GM19395 (cell line): Measurements from ENCODE around the gene UCHL5.

Experiments
- ATAC-seq: cut with Tn5 transposase; IDR thresholded peaks from one replicate; pipeline ENCODE4 v1.9.1; 2021; ENCODE audit warnings: mild to moderate bottlenecking, moderate library complexity; ENCODE audit not compliant: unreplicated experiment

The UCHL5 gene, protein sequence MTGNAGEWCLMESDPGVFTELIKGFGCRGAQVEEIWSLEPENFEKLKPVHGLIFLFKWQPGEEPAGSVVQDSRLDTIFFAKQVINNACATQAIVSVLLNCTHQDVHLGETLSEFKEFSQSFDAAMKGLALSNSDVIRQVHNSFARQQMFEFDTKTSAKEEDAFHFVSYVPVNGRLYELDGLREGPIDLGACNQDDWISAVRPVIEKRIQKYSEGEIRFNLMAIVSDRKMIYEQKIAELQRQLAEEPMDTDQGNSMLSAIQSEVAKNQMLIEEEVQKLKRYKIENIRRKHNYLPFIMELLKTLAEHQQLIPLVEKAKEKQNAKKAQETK

DNA sequence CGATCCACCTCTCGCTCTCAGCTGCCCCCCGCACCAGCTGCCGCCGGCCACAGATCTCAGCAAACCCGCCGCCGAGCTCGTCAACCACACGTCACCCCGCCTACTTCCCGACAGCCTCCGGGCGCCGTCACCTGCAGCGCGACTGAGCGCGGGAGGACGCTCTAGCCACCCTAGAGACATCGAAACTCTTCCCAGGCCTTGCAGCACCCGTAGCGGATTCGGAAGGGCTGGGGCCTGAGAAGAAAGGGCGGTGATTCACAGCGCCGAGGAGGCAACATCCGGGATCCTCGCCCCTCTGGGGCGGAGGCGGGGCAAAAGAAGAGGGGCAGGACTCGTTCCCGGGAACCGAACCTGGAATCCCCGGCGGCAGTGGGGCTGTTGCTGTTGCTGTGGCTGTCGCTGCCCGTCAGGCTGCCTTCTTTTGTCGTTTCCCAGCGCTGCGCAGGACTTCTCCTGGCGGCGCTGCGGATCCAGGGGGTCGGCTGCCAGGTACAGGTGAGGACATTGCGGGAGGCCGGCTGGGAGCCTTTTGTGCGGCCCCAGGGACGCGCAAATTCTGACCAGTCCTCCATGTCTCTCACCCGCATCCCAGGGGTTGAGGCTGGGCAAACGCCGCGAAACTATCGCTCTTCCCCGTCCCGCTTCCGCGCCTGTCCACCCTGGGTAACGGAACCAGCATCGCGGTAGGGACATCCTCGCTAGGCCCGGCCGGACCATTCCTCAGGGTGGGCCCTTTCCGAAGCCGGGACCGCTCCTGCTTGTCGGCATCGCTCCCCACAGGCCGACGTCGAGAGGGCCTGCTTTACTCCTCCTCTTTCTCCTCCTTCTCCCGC is at the start of gene UCHL5, which contains the start of gene RO60:
TSS of gene UCHL5 (minus strand) at position 79 of the 833 bp plus-strand sequence. CDS start 100 bp downstream, outside the sequence.
TSS of gene RO60 (plus strand) at position 331 of the 833 bp plus-strand sequence. CDS start 9,443 bp downstream, outside the sequence.
- peak; percentile 93 for ATAC-seq

DNA sequence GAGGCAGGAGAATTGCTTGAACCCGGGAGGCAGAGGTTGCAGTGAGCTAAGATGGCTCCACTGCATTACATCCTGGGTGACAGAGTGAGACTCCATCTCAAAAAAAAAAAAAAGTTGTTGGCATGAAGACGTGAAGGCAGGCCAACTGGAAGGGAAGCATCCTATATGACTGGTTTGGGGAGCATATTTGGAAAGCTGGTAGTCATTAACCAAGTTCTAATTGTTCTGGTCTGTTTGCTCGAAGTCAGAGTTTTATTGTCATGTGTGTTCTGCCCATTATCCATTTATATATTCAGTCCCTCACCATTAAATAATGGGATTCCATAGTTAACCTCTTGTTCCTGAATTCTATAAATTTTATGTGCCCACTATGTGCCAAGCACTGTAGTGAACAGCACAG is 49.3 kb upstream of the UCHL5 start:
- no peak for ATAC-seq

DNA sequence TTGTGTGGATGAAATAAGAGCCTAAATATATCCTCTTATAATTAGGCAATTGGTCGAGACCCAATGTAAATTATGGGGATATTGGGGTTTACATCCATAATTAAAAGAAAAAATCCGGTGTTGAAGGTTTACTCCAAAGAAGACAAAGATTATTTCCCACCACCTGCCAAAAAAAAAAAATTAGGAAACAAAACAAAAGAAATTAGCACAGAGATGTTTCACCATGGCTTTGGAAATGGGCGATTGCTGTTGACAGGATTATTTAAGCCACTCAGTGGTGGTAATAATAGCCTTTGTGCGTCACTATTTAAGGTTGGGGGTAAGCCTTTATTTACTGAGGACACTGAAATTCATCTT is 46.6 kb upstream of the UCHL5 start:
- ATAC-seq = no peak

DNA sequence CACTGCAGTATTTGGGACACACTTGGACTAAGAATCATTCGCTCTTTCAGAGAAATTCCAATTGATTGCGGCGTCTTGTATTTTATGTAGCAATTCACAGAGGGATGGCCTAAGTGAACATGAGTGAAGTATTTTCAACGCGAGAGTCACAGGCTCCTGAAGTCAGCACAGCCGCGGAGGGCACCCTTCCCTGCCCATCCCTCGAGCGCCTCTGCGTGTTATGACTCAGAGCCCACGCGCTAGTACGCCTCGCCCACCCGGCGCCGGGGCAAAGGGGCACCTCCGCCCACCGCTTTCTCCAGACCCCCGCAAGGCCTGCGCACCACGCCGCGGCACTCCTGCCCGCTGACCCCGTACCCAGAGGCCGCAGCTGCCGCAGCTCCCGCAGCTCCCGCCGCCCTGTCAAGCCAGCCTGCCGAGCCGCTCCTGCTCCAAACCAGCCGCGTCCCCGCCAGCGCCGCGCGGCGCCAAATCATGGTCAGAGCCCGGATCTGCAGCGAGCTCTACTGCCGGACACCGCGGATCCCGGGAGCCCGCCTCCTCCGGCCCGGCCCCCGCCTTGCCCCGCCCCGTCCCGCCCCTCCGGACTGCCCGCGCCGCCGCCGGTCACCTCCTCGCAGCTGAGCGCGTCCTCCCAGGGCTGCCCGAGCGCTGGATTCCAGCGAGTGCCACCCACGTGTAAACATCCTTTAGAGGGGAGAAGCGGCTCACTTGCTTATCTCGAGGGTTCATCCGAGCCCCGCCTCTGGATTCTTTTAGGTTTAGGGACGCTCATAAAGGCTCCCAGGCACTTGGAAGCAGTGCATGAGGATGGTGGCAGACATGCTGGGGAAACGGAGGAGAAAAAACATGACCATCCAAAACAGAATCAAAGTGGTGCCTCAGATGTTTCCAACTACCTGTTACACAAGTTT is 46.0 kb upstream of the UCHL5 start, which contains the start of gene GLRX2:
TSS of gene GLRX2 (minus strand) at position 508 of the 914 bp plus-strand sequence. CDS start at position 476, 32 bp downstream.
- ATAC-seq = peak; percentile 88

DNA sequence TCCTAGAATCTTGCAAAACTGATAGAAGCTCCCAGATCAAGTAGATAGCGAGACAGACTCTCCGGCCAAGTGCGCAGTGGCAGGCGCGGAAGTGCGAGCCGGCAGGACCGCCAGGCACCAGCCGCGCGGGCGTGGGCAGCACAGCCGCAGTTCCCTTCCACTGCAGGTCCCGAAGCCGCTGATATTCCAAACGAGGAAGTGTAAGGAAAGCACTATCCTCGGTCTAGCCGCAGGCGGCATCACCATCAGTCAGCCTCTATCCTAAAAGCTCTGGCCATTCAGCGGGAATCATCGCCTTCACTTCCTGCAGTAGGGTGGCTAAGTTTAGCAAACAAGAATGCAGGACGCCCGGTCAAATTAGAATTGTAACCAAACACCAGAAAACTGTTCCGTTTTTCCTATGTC is 45.3 kb upstream of the UCHL5 start:
- peak; percentile 49 for ATAC-seq

DNA sequence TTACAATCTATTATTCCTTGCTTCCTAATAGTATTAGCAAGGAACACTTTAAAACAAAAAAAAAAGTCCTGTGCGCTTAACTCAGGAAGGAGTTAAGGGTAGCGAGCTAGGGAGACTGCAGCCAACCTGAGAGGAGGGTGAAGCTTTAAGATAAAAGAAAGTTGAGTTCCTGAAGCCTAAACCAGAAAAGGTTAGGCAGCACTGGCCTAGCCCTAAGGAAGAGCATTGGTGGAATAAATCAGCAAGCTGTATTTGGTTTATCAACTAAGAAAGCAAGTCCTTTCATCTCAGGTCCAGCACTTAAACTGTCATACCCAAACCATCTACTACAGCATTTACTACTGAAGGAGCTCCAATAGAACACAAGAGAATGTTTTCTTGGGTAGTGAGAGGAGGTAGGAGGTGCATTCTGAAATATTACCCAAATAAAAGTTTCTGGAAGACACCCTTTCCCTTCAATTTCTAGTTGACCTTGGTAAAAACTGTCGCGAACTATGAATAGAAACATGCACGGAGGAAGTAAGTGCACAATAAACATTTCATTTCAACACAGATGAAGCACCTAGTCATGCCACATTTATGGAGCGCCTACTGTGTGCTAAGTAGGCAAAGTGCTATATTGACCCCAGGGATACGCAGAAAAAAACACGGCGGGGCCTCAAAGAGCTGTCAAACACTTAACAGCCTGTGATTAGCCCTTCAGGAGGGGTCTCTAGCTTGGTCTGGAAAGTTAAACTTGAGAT is 44.8 kb upstream of the UCHL5 start:
- ATAC-seq = peak; percentile 0

DNA sequence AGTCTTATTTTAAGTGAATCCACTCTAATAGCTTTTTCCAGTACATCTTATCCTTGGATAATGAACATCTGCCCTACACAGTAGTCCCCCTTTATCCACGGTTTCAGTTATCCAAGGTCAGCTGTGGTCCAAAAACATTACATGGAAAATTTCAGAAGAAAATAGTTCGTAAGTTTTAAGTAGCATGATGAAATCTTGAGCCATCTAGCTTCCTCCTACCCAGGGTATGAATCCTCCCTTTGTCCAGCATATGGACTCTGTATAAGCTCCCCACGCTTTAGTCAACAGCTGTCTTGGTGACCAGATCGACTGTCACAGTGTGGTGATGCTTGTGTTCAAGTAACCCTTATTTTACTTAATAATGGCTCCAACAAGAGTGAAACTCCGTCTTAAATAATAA is 43.5 kb upstream of the UCHL5 start:
- no peak for ATAC-seq

DNA sequence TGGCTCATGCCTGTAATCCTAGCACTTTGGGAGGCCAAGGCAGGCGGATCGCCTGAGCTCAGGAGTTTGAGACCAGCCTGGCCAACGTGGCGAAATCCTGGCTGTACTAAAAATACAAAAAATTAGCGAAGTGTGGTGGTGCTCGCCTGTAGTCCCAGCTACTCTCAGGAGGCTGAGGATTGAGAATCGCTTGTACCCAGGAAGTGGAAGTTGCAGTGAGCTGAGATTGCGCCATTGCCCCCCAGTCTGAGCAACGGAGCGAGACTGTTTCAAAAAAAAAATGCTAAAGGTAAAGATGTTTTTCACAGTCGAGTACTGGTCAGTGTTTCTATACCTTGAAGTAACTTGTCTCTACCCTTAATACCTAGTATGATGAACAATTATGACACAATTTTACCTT is 35.0 kb upstream of the UCHL5 start:
- no peak for ATAC-seq

DNA sequence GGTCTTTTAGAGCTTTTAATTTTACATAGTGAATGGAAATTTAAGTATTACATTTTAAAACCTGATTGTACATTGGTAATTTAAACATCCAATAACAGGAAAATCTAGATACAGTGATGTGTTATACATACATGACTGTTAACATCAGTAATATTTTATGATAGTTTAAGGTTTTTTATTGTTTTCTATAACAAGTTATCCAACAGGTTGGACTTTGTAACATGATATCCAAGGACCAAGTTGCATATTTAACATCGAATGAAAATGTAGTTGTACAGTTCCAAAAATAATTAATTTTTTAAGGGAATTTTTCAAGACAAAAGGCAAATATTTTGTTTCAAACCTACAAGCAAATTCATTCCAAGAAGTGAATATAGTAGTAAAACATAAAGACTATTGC is 31.7 kb upstream of the UCHL5 start:
- no peak for ATAC-seq

DNA sequence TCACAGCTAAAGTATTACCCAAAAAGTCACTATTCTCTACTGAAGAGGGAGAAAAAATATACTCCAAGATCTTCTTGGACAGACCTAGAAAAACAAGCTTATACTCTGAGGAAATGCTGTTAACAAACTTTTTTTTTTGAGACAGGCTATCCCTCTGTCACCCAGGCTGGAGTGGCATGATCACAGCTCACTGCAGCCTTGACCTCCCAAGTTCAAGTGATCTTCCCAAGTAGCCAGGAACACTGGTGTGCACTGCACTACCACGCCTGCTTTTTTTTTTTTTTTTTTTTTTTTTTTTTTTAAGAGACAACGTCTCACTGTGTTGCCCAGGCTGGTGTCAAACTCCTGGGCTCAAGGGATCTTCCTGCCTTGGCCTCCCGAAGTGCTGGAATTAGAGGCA is 28.7 kb upstream of the UCHL5 start:
- no peak for ATAC-seq

DNA sequence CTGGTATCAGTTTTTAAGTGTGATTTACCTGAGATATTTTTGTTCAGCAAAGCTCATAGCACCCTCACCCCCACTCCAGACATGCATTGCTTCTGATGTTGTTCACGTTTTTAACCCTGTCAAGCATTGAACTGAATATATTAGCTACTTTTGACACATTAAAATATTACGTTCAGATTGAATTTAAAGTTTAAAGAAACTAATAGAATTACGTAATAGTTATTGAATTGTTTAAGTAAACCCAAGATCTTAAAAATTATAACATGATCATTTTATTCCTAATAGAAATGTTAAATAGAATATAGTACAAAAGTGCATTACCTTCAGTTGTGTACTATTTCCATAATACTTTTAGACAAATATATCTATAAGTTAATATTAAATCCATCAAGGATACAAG is 27.2 kb upstream of the UCHL5 start:
- ATAC-seq = no peak

DNA sequence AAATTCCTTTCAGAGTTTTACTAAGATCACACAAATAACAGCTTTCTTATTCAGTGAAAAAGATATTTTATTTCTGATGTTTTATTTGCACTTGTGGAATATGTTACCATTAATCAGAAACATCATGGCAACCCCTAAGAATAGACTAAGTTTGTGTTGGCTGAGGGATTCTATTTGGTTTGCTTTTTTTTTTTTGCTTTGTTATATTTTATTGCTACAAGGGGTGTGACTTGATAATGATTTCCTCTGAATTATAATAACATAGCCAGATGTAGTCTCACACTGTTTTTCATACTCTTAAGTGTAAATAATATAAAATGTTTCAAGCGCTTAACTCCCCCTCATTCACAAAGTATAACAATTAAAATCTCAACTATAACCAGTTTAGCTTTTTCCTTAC is 26.1 kb upstream of the UCHL5 start:
- ATAC-seq = no peak

DNA sequence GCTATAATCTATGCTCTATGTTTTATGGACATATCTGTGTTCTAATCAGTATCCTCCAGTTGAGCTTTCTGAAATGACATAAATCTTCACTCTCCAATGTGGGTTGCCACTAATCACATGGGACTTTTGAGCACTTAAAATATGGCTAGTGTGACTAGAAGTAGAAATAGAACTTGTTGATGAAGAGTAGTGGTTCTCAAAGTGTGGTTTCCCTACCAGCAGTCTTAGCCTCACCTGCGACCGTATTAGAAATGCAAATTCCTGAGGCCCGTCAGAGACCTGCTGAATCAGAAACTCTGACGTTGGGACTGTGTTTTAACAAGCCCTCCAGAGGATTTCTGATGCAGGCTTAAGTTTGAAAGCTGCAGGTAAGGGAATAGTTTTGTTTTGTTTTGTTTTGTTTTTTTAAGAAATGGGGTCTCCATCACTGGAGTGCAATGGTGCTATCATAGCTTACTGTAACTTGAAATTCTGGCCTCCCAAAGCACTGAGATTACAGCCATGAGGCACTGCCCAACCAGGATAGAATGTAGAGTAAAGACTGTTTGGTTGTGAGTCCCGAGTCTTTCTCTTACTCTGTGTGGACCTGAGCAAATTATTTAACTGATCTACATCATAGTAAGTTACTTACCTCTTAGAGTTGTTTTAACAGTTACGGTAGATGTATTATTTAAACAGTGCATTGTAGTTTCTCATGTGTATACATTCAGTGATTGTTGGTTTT is 24.4 kb upstream of the UCHL5 start:
- peak; percentile 94 for ATAC-seq

DNA sequence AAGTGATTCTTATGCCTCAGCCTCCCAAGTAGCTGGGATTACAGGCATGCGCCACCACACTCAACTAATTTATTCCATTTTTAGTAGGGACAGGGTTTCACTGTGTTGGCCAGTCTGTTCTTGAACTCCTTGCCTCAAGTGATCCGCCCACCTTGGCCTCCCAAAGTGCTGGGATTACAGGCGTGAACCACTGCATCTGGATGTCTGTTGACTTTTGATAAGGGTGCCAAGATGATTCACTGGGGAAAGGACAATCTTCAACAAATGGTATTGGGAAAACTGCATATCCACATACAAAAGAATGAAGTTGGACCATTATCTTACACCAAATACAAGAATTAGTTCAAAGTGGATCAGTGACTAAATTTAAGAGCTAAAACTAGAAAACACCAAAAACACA is 20.0 kb upstream of the UCHL5 start:
- no peak for ATAC-seq

DNA sequence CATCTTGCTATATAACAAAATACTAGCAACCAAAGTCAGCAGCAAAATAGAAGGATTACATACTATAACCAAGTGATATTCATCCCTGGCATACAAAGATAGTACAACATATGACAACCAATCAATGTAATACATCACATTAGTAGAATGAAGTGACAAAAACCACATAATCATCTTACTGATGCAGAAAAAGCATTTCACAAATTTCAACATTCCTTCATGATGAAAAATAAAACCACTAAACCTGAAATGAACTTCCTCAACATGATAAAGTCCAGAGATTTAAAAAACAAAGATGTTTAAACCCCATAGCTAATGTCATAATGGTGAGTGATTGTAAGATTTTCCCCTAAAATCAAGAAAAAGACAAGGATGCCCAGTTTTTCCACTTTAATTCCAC is 18.8 kb upstream of the UCHL5 start:
- no peak for ATAC-seq

DNA sequence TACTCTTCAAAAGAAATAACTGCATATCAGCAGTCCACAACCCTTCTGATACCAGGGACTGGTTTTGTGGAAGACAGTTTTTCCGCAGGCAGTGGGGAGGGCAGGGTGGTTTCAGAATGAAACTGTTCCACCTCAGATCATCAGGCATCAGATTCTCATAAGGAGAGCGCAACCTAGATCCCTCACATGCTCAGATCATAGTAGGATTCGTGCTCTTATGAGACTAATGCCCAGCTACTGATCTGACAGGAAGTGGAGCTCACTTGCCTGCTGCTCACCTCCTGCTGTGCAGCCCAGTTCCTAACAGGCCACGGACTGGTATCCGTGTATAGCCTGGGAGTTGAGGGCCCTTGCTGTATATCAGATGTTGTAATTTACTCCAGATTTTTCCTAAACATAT is 11.8 kb upstream of the UCHL5 start:
- peak; percentile 70 for ATAC-seq

DNA sequence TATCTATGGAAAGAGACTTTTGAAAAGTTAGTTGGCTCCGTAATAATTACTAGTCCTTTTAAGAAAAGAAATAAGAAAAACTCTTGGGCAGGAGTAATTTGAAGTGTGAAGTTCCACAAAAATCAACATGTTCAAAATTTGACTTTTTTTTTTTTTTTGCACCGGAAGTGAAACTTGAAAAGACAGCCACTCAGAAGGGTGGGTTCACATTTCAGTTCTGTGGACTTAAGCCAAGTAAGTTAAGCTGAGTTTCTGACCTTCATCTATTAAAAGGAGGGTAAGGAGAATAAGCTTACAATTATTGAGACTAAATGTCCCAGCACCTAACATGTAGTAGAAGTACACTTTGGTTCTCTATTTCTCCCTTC is 11.2 kb upstream of the UCHL5 start:
- ATAC-seq = peak; percentile 59

DNA sequence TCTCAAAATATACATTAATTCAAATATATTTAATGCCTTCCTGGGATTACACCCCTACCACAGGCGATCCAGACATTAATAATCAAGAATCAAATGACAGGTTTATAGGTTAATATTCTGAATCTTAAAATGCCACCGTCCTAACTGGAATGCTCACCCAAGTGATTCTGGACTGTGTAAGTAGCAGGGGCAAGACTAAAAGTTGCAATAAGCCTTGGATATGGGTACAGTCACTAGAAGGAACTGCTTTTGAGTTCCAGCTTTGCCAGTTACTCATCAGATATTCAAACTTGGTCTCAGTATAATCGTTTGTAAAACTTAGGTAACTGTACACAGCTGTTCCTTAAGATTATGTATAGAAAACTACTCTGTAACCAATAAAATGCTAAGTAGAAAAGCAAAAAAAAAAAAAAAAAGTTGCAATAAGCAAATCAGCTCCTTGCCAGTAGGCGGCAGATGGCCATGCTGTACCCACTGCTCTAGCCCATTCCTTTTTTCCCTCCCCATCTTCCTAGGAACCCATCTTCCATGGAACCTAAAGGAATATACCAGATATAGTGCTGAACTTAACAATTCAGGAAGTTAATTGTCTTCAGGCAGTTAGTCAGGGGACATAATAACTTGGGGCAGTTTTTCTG is 10.7 kb upstream of the UCHL5 start:
- peak; percentile 26 for ATAC-seq

DNA sequence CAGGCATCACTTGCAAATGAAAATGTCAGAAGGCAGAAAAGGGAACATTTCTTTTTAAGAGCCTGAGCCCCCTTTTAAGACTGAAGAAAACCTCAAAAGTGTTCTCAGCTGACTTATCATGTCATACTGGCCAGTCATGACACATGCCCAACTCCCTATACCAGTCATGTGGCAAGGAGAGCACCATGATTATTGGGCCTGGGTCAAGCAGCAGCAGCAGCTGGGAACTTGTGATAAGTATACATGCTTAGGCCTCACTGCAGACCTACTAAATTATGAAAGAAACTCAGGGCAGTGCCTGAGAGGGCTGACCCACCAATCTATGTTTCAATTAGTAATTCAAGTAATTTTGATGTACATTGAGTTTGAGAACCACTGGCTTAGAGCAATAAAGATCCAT is 8.9 kb upstream of the UCHL5 start:
- no peak for ATAC-seq
